OCI-LY3 (cell line): Measurements from ENCODE around the gene NLRP14.
A peak's percentile ranks its signal among the peaks of the same experiment; 100 is the strongest.

Source experiments
- H2AFZ ChIP-seq: fragments of 200-600, 300-600 bp; shearing (Covaris generic); 2 replicates; pipeline ENCODE4 v1.6.0; 2014; ENCODE audit warnings: antibody characterized with exemption, low read depth, low read length
- H3K27ac ChIP-seq: fragments of 200-600, 300-600 bp; sonication (generic); 2 replicates; pipeline ENCODE4 v1.5.1; 2014; ENCODE audit warnings: mild to moderate bottlenecking, low read length, moderate library complexity, mixed read lengths
- H3K27me3 ChIP-seq: fragments of 200-600, 300-600 bp; sonication (generic); 2 replicates; pipeline ENCODE4 v1.6.1; 2014; ENCODE audit warnings: low read depth, low read length, mixed read lengths
- H3K36me3 ChIP-seq: fragments of 200-600, 300-600 bp; sonication (generic); replicated peaks from 2 replicates; pipeline ENCODE3; 2014; ENCODE audit warnings: low read depth, low read length, mixed read lengths
- H3K4me1 ChIP-seq: fragments of 300-600, 200-600 bp; sonication (generic); 2 replicates; pipeline ENCODE4 v1.6.1; 2014; ENCODE audit warnings: low read length, mixed read lengths
- H3K4me2 ChIP-seq: fragments of 200-600, 300-600 bp; sonication (generic); 2 replicates; pipeline ENCODE4 v1.6.1; 2014; ENCODE audit warnings: low read length, mixed read lengths
- H3K4me3 ChIP-seq: fragments of 300-600, 200-600 bp; sonication (generic); 2 replicates; pipeline ENCODE4 v1.5.1; 2014; ENCODE audit warnings: antibody characterized with exemption, mild to moderate bottlenecking, low read length, moderate library complexity
- H3K79me2 ChIP-seq: fragments of 300-600, 200-600 bp; shearing (Covaris generic); 2 replicates; pipeline ENCODE4 v1.6.1; 2014; ENCODE audit warnings: mild to moderate bottlenecking, low read length, mixed read lengths
- H3K9ac ChIP-seq: fragments of 300-600, 200-600 bp; shearing (Covaris generic); 2 replicates; pipeline ENCODE4 v1.6.0; 2014; ENCODE audit warnings: mild to moderate bottlenecking, low read length, moderate library complexity
- H3K9me3 ChIP-seq: fragments of 200-600, 300-600 bp; shearing (Covaris generic); 2 replicates; pipeline ENCODE4 v1.6.1; 2014; ENCODE audit warnings: low read length, mixed read lengths; ENCODE audit not compliant: insufficient read depth
- H4K20me1 ChIP-seq: fragments of 200-600, 300-600 bp; sonication (generic); 2 replicates; pipeline ENCODE4 v1.6.1; 2016; ENCODE audit warnings: low read length, mixed read lengths; ENCODE audit not compliant: insufficient read depth
- EZH2phosphoT487 ChIP-seq: fragments of 200-600 bp; shearing (Covaris generic); IDR thresholded peaks from 2 replicates; pipeline ENCODE4 v1.6.1; 2018; ENCODE audit warnings: antibody characterized with exemption, mixed run types, low read depth
- TF ChIP-seq, protein P1 (sequence below): fragments of 200-600, 300-600 bp; sonication (generic); IDR thresholded peaks from 2 replicates; pipeline ENCODE4 v1.5.1; 2014; ENCODE audit warnings: antibody characterized with exemption, low read length, low read depth

The NLRP14 gene

DNA sequence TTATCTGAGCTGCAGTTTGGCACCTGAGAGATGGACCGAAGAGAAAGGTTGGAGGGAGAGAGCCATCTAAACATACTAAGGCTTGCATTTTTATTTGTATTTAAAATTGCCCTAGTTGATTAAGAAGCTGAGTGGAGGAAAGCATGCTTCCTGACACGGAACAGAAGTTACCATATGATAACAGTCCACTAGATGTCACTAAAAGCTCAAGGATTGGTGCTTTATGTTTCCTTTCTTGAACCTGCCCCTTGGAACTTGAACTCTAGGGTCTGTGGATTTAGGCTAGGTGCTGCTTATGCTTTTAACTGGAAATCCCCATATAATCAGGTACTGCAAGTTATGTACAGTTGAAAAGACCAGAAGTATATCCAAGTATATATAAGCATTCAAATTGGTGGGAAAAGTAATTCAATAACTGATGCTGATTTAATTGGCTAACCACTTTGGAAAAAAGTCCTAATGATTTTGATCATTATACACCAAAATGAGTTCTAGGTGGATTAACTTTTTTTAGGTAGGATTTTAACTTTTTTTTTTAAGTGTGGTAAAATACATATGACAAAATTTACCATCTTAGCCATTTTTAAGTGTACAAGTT lies 78.1 kb downstream of the NLRP14 start:
- TF ChIP-seq, protein P1, sequence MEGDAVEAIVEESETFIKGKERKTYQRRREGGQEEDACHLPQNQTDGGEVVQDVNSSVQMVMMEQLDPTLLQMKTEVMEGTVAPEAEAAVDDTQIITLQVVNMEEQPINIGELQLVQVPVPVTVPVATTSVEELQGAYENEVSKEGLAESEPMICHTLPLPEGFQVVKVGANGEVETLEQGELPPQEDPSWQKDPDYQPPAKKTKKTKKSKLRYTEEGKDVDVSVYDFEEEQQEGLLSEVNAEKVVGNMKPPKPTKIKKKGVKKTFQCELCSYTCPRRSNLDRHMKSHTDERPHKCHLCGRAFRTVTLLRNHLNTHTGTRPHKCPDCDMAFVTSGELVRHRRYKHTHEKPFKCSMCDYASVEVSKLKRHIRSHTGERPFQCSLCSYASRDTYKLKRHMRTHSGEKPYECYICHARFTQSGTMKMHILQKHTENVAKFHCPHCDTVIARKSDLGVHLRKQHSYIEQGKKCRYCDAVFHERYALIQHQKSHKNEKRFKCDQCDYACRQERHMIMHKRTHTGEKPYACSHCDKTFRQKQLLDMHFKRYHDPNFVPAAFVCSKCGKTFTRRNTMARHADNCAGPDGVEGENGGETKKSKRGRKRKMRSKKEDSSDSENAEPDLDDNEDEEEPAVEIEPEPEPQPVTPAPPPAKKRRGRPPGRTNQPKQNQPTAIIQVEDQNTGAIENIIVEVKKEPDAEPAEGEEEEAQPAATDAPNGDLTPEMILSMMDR: peak; percentile 86
- TF ChIP-seq EZH2phosphoT487: no peak
- Histone ChIP-seq H3K27me3 (no peaks in the 10 kb centered on the region), H2AFZ (no peak overlapping the region)

DNA sequence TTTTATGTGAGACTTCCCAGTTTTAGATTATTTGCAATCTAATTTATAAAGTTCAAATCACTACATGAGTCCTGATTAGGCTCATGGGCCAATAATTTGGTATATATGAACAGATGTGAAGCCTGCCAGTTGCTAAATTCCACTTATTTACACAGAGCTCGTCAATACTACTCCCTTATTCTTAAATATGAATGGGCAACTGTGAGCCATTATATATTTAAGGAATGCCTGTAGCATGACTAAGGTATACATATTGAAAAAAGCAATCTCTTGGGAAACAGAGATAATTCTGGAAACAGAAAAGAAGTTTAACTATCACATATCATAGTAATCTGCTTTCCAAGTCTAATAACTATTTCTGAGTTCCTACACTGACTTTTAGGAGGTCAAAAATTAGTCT lies 95.5 kb downstream of the NLRP14 start:
- Histone ChIP-seq H3K36me3 (no peaks in the 10 kb centered on the region), H3K4me3 (no peak overlapping the region)

More for the DNA sequence above, 78.1 kb downstream of the NLRP14 start:
- Histone ChIP-seq H3K4me3 (no peak overlapping the region), H3K4me1 (peaks cover 14% of the 10 kb centered on the region), H3K27ac (no peak overlapping the region), H3K36me3 (no peaks in the 10 kb centered on the region), H3K79me2 (no peaks in the 10 kb centered on the region), H3K9ac (no peak overlapping the region), H3K9me3 (no peaks in the 10 kb centered on the region), H4K20me1 (no peaks in the 10 kb centered on the region), H3K4me2 (no peak overlapping the region)

DNA sequence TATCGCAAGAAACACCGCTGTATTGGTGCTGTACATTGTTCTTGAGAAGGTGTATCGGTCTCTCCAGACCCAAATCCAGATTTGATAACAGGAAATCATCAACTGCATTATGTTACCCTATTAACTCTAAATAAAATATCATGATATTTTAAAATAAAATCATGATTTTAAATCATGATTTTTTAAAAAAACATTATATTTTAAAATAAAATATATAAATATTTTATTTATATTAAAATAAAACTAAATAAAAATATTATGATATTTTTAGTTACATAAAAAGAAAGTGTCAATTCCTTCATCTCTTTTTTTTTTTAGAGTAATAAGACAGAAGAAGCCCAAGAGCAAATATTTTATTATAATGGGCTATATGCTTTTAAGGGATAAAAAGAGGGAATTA lies 96.1 kb downstream of the NLRP14 start:
- no peaks in the 10 kb centered on the region for H4K20me1 ChIP-seq
- no peaks in the 10 kb centered on the region for H3K9me3 ChIP-seq
- no peaks in the 10 kb centered on the region for H3K79me2 ChIP-seq
- H3K4me3 ChIP-seq: no peak overlapping the region
- TF ChIP-seq, protein P1: no peak
- no peak for TF ChIP-seq EZH2phosphoT487
- no peak overlapping the region for H3K9ac ChIP-seq
- no peak overlapping the region for H2AFZ ChIP-seq
- no peak overlapping the region for H3K4me2 ChIP-seq
- H3K4me1 ChIP-seq: no peaks in the 10 kb centered on the region
- H3K27ac ChIP-seq: no peak overlapping the region
- no peaks in the 10 kb centered on the region for H3K36me3 ChIP-seq
- H3K27me3 ChIP-seq: no peaks in the 10 kb centered on the region

More for the DNA sequence above, 95.5 kb downstream of the NLRP14 start:
- TF ChIP-seq EZH2phosphoT487: no peak
- TF ChIP-seq, protein P1: no peak
- no peaks in the 10 kb centered on the region for H4K20me1 ChIP-seq
- no peaks in the 10 kb centered on the region for H3K27me3 ChIP-seq
- H3K79me2 ChIP-seq: no peaks in the 10 kb centered on the region
- H3K4me1 ChIP-seq: no peaks in the 10 kb centered on the region
- H3K27ac ChIP-seq: no peak overlapping the region
- H3K9me3 ChIP-seq: no peaks in the 10 kb centered on the region
- no peak overlapping the region for H2AFZ ChIP-seq
- no peak overlapping the region for H3K9ac ChIP-seq
- H3K4me2 ChIP-seq: no peak overlapping the region
